B cell (primary cell): ENCODE data around the gene LMF2. TPM values are rescaled to one million over a fixed set of nuclear protein-coding genes. Genes with fewer than 3 reads are reported as not detected.

Experiments
- ATAC-seq: fragments of 200-7000 bp; cut with Tn5 transposase; one replicate; pipeline ENCODE4 v1.10.0; 2021; ENCODE audit warnings: low read depth, mild to moderate bottlenecking, moderate number of reproducible peaks, moderate library complexity
- CTCF ChIA-PET: fragments of 350-600 bp; sonication (Branson Sonifier 250); formaldehyde crosslinking; loops from one replicate; lab custom pipeline; 2021; ENCODE audit warnings: antibody characterized with exemption, inconsistent platforms; lab: Charles Lee
- POLR2A ChIA-PET: fragments of 350-600 bp; sonication (Branson Sonifier 250); formaldehyde crosslinking; loops from one replicate; lab custom pipeline; 2021; ENCODE audit warnings: antibody characterized with exemption; lab: Charles Lee
- DNase-seq: peaks from one replicate; pipeline ENCODE4 v3.0.0; 2013
- H2AFZ ChIP-seq: 2 replicates; pipeline ENCODE4 v1.6.1; 2012; ENCODE audit warnings: mild to moderate bottlenecking, low read depth, low read length; ENCODE audit not compliant: insufficient read depth, poor library complexity, severe bottlenecking
- H3K27ac ChIP-seq, 2 donors: 1 replicate in 1 of 2; 2 replicates in 1 of 2; pipeline ENCODE4 v1.5.1; 2012 to 2013; ENCODE audit warnings: low read length in 2 of 2, mild to moderate bottlenecking in 2 of 2, moderate library complexity in 1 of 2
- H3K27me3 ChIP-seq, 4 experiments: fragments of 200-600 bp in 1 of 4; sonication (generic) in 1 of 4; replicated peaks in 1 of 4; 1 replicate in 2 of 4; 2 replicates in 2 of 4; pipeline versions ENCODE4 v1.6.1 to v1.7.0; 2013 to 2016; ENCODE audit warnings: low read length in 3 of 4, mild to moderate bottlenecking in 2 of 4, mixed read lengths in 1 of 4, moderate library complexity in 1 of 4; ENCODE audit not compliant: insufficient read depth in 4 of 4, control insufficient read depth in 3 of 4; ENCODE audit errors: control extremely low read depth in 1 of 4
- H3K36me3 ChIP-seq, 2 experiments: replicated peaks in 1 of 2; 1 replicate in 1 of 2; 2 replicates in 1 of 2; pipeline versions ENCODE4 v1.6.1 to v1.7.1; 2013; ENCODE audit warnings: low read length in 1 of 2; ENCODE audit not compliant: insufficient read depth in 2 of 2, control insufficient read depth in 1 of 2; ENCODE audit errors: control extremely low read depth in 1 of 2, extremely low read depth in 1 of 2
- H3K4me1 ChIP-seq, 2 donors: fragments of 200-600 bp in 1 of 2; sonication (generic) in 1 of 2; 1 replicate in 1 of 2; 2 replicates in 1 of 2; pipeline versions ENCODE4 v1.5.1 to v1.6.1; 2013 to 2017; ENCODE audit warnings: low read length in 2 of 2; ENCODE audit not compliant: control insufficient read depth in 2 of 2, insufficient read depth in 2 of 2
- H3K4me2 ChIP-seq: replicated peaks from 2 replicates; pipeline ENCODE3; 2012; ENCODE audit warnings: mild to moderate bottlenecking, low read depth, low read length; ENCODE audit not compliant: poor library complexity, severe bottlenecking
- H3K4me3 ChIP-seq, 5 experiments: fragments of 200-600 bp in 1 of 5; sonication (generic) in 1 of 5; 1 replicate in 3 of 5; 2 replicates in 2 of 5; pipeline versions ENCODE4 v1.5.1 to v1.7.0; 2011 to 2016; ENCODE audit warnings: low read length in 4 of 5, mild to moderate bottlenecking in 4 of 5, low read depth in 2 of 5, control low read depth in 1 of 5, moderate library complexity in 1 of 5; ENCODE audit not compliant: insufficient read depth in 1 of 5; ENCODE audit errors: control extremely low read depth in 1 of 5, extremely low read depth in 1 of 5
- H3K79me2 ChIP-seq: fragments of 200-600 bp; sonication (generic); one replicate; pipeline ENCODE4 v1.6.0; 2016; ENCODE audit warnings: low read length; ENCODE audit not compliant: control insufficient read depth, insufficient read depth
- H3K9ac ChIP-seq: fragments of 200-600 bp; sonication (generic); 2 replicates; pipeline ENCODE4 v1.6.1; 2017; ENCODE audit warnings: mild to moderate bottlenecking, low read length, moderate library complexity
- H3K9me3 ChIP-seq, 3 donors: one replicate each; pipeline versions ENCODE4 v1.6.1 to v1.7.1; 2013; ENCODE audit warnings: low read length in 2 of 3; ENCODE audit not compliant: control insufficient read depth in 2 of 3, insufficient read depth in 1 of 3; ENCODE audit errors: control extremely low read depth in 1 of 3
- H4K20me1 ChIP-seq: 2 replicates; pipeline ENCODE4 v1.6.0; 2012; ENCODE audit warnings: mild to moderate bottlenecking, low read length; ENCODE audit not compliant: insufficient read depth, control insufficient read depth, poor library complexity, severe bottlenecking
- H3K27ac Mint-ChIP-seq: one replicate; pipeline ENCODE4 v1.8.0; 2021; ENCODE audit warnings: mixed read lengths
- H3K27me3 Mint-ChIP-seq: one replicate; pipeline ENCODE4 v1.8.0; 2021; ENCODE audit warnings: mixed read lengths
- H3K4me1 Mint-ChIP-seq: one replicate; pipeline ENCODE4 v1.8.0; 2021; ENCODE audit warnings: mixed read lengths
- H3K4me3 Mint-ChIP-seq: one replicate; pipeline ENCODE4 v1.8.0; 2021; ENCODE audit warnings: mixed read lengths
- H3K9me3 Mint-ChIP-seq: one replicate; pipeline ENCODE4 v1.8.0; 2022; ENCODE audit warnings: mixed read lengths; ENCODE audit not compliant: insufficient read depth
- CTCF ChIP-seq: fragments of 200-600 bp; IDR thresholded peaks from one replicate; pipeline ENCODE4 v1.8.0; 2022; ENCODE audit warnings: antibody characterized with exemption, mild to moderate bottlenecking
- EZH2 ChIP-seq: IDR thresholded peaks from 2 replicates; pipeline ENCODE4 v1.6.1; 2012; ENCODE audit warnings: borderline replicate concordance, low read depth, mild to moderate bottlenecking, moderate library complexity, low read length; ENCODE audit not compliant: insufficient read depth, poor library complexity, severe bottlenecking
- WGBS: methylation state at CpG from one replicate; pipeline ENCODE4 v1.1.5; 2013; ENCODE audit warnings: missing lambda C conversion rate; ENCODE audit not compliant: insufficient coverage; 5-methylcytosine and 5-hydroxymethylcytosine counted together
- intact Hi-C: fragments of 100-400 bp; cut with micrococcal nuclease; formaldehyde crosslinking; loops from one replicate; pipeline ENCODE4 v1.10.0; 2022
- polyA plus RNA-seq: library from polyadenylated mRNA; depleted of rRNA; stranded (reverse); fragments of >200 nt; gene quantifications from 2 replicates; pipeline ENCODE4 v1.2.3, GENCODE V29; 2012
- total RNA-seq, 2 donors: library from RNA; stranded (reverse); fragments of 120-200 nt in 1 of 2; gene quantifications; 1 replicate in 1 of 2; 2 replicates in 1 of 2; pipeline versions ENCODE4 v1.2.3 to v1.2.4, GENCODE V29; 2013 to 2022

LMF2 gene
- total and polyA plus RNA-seq, 2 donors (not counting 1 experiment from before 2014, with no cell fraction given) = 128 to 316 TPM

GRCh38 chr22:50506611-50507420 is 686 bp downstream of the LMF2 start:
- TF ChIP-seq CTCF (no peak), EZH2 (no peak)
- POLR2A ChIA-PET = interaction anchor here (0.5 to 1.9 kb wide), 9 partner anchors 14 to 114 kb away, joined by 3 to 20 read pairs (median 8); partner anchors contain the start of genes CHKB and TYMP

More at GRCh38 chr22:50506611-50507420, 686 bp downstream of the LMF2 start:
- Histone ChIP-seq H3K4me1 (peaks cover 19 to 29% of the 10 kb centered on the region in 2 donors), H3K27ac (peak overlapping the region; percentile 85 to 87), H3K4me2 (peak overlapping the region; percentile 93), H2AFZ (peak overlapping the region; percentile 78), H3K9ac (peak overlapping the region; percentile 81), H3K36me3 (peaks cover 0 to 32% of the 10 kb centered on the region in 2 experiments), H3K4me3 (peak overlapping the region; percentile 38 to 92 (median 91)), H3K79me2 (peaks cover 47% of the 10 kb centered on the region), H4K20me1 (peaks cover 30% of the 10 kb centered on the region), H3K9me3 (no peaks in the 10 kb centered on the region), H3K27me3 (no peaks in the 10 kb centered on the region)
- Mint-ChIP-seq H3K4me1 (peaks cover 27% of the 10 kb centered on the region), H3K9me3 (no peaks in the 10 kb centered on the region), H3K27ac (peak overlapping the region; percentile 90), H3K4me3 (peak overlapping the region; percentile 95), H3K27me3 (no peaks in the 10 kb centered on the region)
- CTCF ChIA-PET = interaction anchor here (1.2 to 5.8 kb wide), 4 partner anchors 12 to 164 kb away, joined by 3 to 71 read pairs (median 6); partner anchors contain the start of genes SCO2 and SYCE3
- DNase-seq = no peak
- intact Hi-C loops = loop anchor here (1.0 to 5.0 kb wide), 2 partner anchors 38 to 165 kb away; partner anchors contain the start of gene PPP6R2
- WGBS = 55% methylated on average over 18 of the region's 21 CpGs
- ATAC-seq = no peak
